Measurements from ENCODE around the gene KIF4A.

Gene KIF4A

GRCh38 chrX:70446380-70447350 is 156.8 kb downstream of the KIF4A start:
- Mint-ChIP-seq H3K27ac (no peak overlapping the region), H3K36me3 (ENCODE audit: low read depth) (no peaks in the 10 kb centered on the region), H3K4me3 (no peak overlapping the region), H3K9me3 (no peaks in the 10 kb centered on the region), H3K4me1 (ENCODE audit: low read depth) (no peaks in the 10 kb centered on the region), H3K27me3 (ENCODE audit: low read depth) (peaks cover 42% of the 10 kb centered on the region)
- DNase-seq (ENCODE audit: low spot score): no peak

- H3K9me3 Mint-ChIP-seq: no peaks in the 10 kb centered on the region
- no peak overlapping the region for H3K4me3 Mint-ChIP-seq
- H3K27ac Mint-ChIP-seq: no peak overlapping the region
- no peak for DNase-seq (ENCODE audit: low spot score)
- H3K27me3 Mint-ChIP-seq (ENCODE audit: low read depth): peaks cover 16% of the 10 kb centered on the region
- no peaks in the 10 kb centered on the region for H3K36me3 Mint-ChIP-seq (ENCODE audit: low read depth)
- H3K4me1 Mint-ChIP-seq (ENCODE audit: low read depth): peaks cover 15% of the 10 kb centered on the region
Measured at GRCh38 chrX:70449457-70449966, 159.6 kb downstream of the KIF4A start.

GRCh38 chrX:70452143-70452733 is 162.3 kb downstream of the KIF4A start:
- Mint-ChIP-seq H3K9me3 (no peaks in the 10 kb centered on the region), H3K36me3 (ENCODE audit: low read depth) (peaks cover 6% of the 10 kb centered on the region), H3K27me3 (ENCODE audit: low read depth) (no peaks in the 10 kb centered on the region), H3K27ac (peak overlapping the region; percentile 76), H3K4me1 (ENCODE audit: low read depth) (peaks cover 30% of the 10 kb centered on the region), H3K4me3 (peak overlapping the region; percentile 85)
- DNase-seq (ENCODE audit: low spot score): peak; percentile 29

- Mint-ChIP-seq H3K27me3 (ENCODE audit: low read depth) (no peaks in the 10 kb centered on the region), H3K36me3 (ENCODE audit: low read depth) (peaks cover 6% of the 10 kb centered on the region), H3K9me3 (no peaks in the 10 kb centered on the region), H3K27ac (peak overlapping the region; percentile 28), H3K4me3 (peak overlapping the region; percentile 76), H3K4me1 (ENCODE audit: low read depth) (peaks cover 30% of the 10 kb centered on the region)
- no peak for DNase-seq (ENCODE audit: low spot score)
Measured at GRCh38 chrX:70453024-70453618, 163.2 kb downstream of the KIF4A start.

- peak overlapping the region; percentile 85 for H3K4me3 Mint-ChIP-seq
- peak overlapping the region; percentile 89 for H3K27ac Mint-ChIP-seq
- no peaks in the 10 kb centered on the region for H3K9me3 Mint-ChIP-seq
- H3K27me3 Mint-ChIP-seq (ENCODE audit: low read depth): no peaks in the 10 kb centered on the region
- peaks cover 10% of the 10 kb centered on the region for H3K36me3 Mint-ChIP-seq (ENCODE audit: low read depth)
- DNase-seq (ENCODE audit: low spot score): peak; percentile 70
- peaks cover 32% of the 10 kb centered on the region for H3K4me1 Mint-ChIP-seq (ENCODE audit: low read depth)
Measured at GRCh38 chrX:70454441-70455365, 164.8 kb downstream of the KIF4A start.

GRCh38 chrX:70455366-70456202 is 165.7 kb downstream of the KIF4A start:
- DNase-seq (ENCODE audit: low spot score): no peak
- peak overlapping the region; percentile 89 for H3K27ac Mint-ChIP-seq

GRCh38 chrX:70456256-70456655 is 166.4 kb downstream of the KIF4A start:
- Mint-ChIP-seq H3K36me3 (ENCODE audit: low read depth) (peaks cover 21% of the 10 kb centered on the region), H3K4me1 (ENCODE audit: low read depth) (peaks cover 32% of the 10 kb centered on the region), H3K9me3 (no peaks in the 10 kb centered on the region), H3K27ac (peak overlapping the region; percentile 89), H3K4me3 (peak overlapping the region; percentile 85), H3K27me3 (ENCODE audit: low read depth) (no peaks in the 10 kb centered on the region)
- no peak for DNase-seq (ENCODE audit: low spot score)

More at GRCh38 chrX:70455366-70456202, 165.7 kb downstream of the KIF4A start:
- Mint-ChIP-seq H3K4me3 (peak overlapping the region; percentile 85), H3K27me3 (ENCODE audit: low read depth) (no peaks in the 10 kb centered on the region), H3K36me3 (ENCODE audit: low read depth) (peaks cover 14% of the 10 kb centered on the region), H3K4me1 (ENCODE audit: low read depth) (peaks cover 32% of the 10 kb centered on the region), H3K9me3 (no peaks in the 10 kb centered on the region)

GRCh38 chrX:70461026-70461425 is 171.1 kb downstream of the KIF4A start:
- Mint-ChIP-seq H3K27me3 (ENCODE audit: low read depth) (no peaks in the 10 kb centered on the region), H3K4me3 (no peak overlapping the region), H3K27ac (no peak overlapping the region), H3K36me3 (ENCODE audit: low read depth) (peaks cover 26% of the 10 kb centered on the region), H3K4me1 (ENCODE audit: low read depth) (peaks cover 13% of the 10 kb centered on the region), H3K9me3 (no peaks in the 10 kb centered on the region)
- no peak for DNase-seq (ENCODE audit: low spot score)

GRCh38 chrX:70464051-70464450 is 174.1 kb downstream of the KIF4A start:
- Mint-ChIP-seq H3K27me3 (ENCODE audit: low read depth) (no peaks in the 10 kb centered on the region), H3K4me1 (ENCODE audit: low read depth) (peaks cover 2% of the 10 kb centered on the region), H3K36me3 (ENCODE audit: low read depth) (peaks cover 23% of the 10 kb centered on the region), H3K4me3 (no peak overlapping the region), H3K9me3 (no peaks in the 10 kb centered on the region), H3K27ac (no peak overlapping the region)
- DNase-seq (ENCODE audit: low spot score): no peak

GRCh38 chrX:70466968-70467367 is 177.1 kb downstream of the KIF4A start:
- no peaks in the 10 kb centered on the region for H3K27me3 Mint-ChIP-seq (ENCODE audit: low read depth)
- no peak overlapping the region for H3K27ac Mint-ChIP-seq
- H3K4me3 Mint-ChIP-seq: no peak overlapping the region
- no peak for DNase-seq (ENCODE audit: low spot score)
- H3K9me3 Mint-ChIP-seq: no peaks in the 10 kb centered on the region
- H3K36me3 Mint-ChIP-seq (ENCODE audit: low read depth): peaks cover 9% of the 10 kb centered on the region
- peaks cover 10% of the 10 kb centered on the region for H3K4me1 Mint-ChIP-seq (ENCODE audit: low read depth)

- H3K27me3 Mint-ChIP-seq (ENCODE audit: low read depth): no peaks in the 10 kb centered on the region
Measured at GRCh38 chrX:70468709-70469108, 178.8 kb downstream of the KIF4A start.

More at GRCh38 chrX:70468709-70469108, 178.8 kb downstream of the KIF4A start:
- Mint-ChIP-seq H3K36me3 (ENCODE audit: low read depth) (peaks cover 12% of the 10 kb centered on the region), H3K9me3 (no peaks in the 10 kb centered on the region), H3K27ac (no peak overlapping the region), H3K4me3 (no peak overlapping the region), H3K4me1 (ENCODE audit: low read depth) (peaks cover 10% of the 10 kb centered on the region)
- DNase-seq (ENCODE audit: low spot score): no peak

All from T-helper 2 cell treated with Interferon-gamma antibody and Interleukin-4, amounts not matched to agents 5 μg/mL and 100 μg/mL, for 36 hours (primary cell).